ENCODE data around the gene PRKCA.

- TF ChIP-seq TSHZ2 (CRISPR knock-in tag; IDR thresholded peaks at IDR 0.05) (no peak), ZFP30 (CRISPR knock-in tag; IDR thresholded peaks at IDR 0.05) (no peak), PATZ1 (CRISPR knock-in tag; IDR thresholded peaks at IDR 0.05; ENCODE audit: borderline replicate concordance) (no peak)
Measured at GRCh38 chr17:66570447-66571195, 268.2 kb downstream of the PRKCA start.
